Hepatocyte (in vitro differentiated cells): ENCODE results near the gene SPDYE6.
"Not testable (repeated sequence)": the region's sequence is repeated elsewhere in the genome, so short reads cannot be mapped to it uniquely, and the experiment has no call there.

Experiments
- CTCF ChIP-seq: fragments of 200-600 bp; sonication (generic); IDR thresholded peaks from 2 replicates; pipeline ENCODE4 v1.5.1; 2016; ENCODE audit warnings: antibody characterized with exemption, mild to moderate bottlenecking; ENCODE audit not compliant: poor library complexity
- EZH2 ChIP-seq: fragments of 200-600 bp; sonication (generic); IDR thresholded peaks from 2 replicates; pipeline ENCODE4 v1.6.1; 2016; ENCODE audit warnings: antibody characterized with exemption, mild to moderate bottlenecking, borderline replicate concordance

DNA sequence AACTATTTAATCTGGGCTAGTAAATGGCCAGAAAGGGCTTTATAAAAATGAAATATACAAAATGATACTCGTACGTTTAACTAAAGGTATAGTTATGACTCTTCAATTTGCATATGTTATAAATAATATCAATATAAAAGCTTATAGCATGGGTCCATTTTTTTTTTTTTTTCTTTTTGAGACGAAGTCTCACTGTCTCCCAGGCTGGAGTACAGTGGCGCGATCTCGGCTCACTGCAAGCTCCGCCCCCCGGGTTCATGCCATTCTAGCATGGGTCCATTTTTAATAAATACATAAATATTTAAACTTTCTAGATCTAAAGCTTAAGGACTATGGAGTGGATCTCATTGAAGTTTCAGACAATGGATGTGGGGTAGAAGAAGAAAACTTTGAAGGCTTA is 19.2 kb downstream of the SPDYE6 start:
- TF ChIP-seq CTCF, EZH2: not testable (repeated sequence)
